ENCODE measurements around the gene HACL1.

HACL1 gene

DNA sequence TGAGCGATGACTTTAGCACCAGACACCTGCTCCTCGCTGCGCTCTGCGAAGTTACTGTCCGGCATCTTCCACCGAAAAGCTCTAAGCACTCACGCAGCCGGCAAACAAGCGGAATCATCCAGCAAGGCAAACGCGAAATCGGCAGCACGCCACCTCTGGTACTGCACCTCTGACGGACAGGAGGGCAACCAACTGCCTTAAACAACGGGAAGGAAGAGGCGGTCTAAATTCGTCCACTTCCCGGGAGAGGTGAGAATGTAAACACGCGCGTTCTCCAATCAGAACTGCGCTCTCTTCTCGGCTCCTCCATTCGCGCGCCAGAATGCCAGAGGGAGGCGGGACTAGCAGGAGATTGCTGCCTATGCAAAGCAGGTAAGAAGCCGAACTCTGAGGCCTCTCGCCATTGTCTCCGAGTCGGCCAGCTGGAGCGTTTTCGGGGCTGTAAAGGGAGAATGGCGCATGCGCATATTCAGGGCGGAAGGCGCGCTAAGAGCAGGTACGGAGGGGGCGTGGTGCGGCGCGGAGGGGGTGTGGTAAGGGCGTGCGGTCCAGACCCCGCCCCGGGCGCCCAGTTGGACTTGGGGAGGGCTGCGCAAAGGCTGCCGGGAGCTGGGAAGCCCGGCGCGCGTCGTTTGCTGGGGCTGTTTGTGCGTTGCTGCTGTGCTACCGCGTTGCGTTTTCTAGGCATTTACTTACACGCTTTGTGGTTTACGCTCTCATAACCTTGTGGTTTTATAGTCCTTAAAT, at the start of gene HACL1, which contains the start of gene BTD:
Gene HACL1, minus strand, starts transcription at position 171 of the 747 bp plus-strand sequence. Its CDS starts 106 bp downstream, at position 65.
Gene BTD, plus strand, starts transcription at position 347 of the 747 bp plus-strand sequence. CDS start 33,695 bp downstream, outside the sequence.
- no peak for DNase-seq

DNA sequence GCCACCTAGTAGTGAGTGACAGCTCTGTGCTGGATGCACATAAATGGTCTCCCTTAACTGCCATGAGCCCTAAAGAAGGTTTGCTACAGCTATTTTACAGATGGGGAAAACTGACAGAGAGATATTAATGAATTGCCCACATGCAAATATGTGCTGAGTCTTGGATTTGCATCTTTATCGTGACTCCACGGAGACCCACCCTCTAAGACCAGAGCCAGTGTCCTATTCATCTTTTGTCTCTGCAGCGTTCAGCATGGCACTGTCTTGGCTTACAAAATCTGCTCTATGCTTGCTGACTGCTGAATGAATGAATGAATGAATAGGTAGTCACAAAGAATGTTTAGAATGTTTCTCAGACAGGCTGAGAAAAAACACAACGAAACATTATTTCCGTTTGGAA, 48.5 kb upstream of the HACL1 start:
- DNase-seq = no peak

DNA sequence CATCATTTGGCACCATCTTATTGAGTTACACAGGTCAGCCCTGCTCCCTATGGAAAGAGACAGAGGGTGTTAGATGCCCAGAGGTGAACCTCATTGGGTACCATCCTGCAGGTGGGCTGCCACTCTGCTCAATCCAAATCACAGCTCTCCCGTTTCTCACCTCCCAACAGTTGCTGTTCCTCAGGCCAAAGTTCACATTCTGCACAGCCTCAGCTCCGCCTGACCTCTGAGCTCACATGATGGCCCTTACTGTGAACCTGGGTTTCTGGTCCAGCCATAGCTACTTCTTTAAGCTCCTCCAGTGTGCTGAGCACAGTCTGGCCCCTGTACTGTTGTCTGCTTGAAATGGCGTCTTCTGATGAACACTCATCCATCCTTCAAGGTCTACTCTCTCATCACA, 48.0 kb upstream of the HACL1 start:
- no peak for DNase-seq

DNA sequence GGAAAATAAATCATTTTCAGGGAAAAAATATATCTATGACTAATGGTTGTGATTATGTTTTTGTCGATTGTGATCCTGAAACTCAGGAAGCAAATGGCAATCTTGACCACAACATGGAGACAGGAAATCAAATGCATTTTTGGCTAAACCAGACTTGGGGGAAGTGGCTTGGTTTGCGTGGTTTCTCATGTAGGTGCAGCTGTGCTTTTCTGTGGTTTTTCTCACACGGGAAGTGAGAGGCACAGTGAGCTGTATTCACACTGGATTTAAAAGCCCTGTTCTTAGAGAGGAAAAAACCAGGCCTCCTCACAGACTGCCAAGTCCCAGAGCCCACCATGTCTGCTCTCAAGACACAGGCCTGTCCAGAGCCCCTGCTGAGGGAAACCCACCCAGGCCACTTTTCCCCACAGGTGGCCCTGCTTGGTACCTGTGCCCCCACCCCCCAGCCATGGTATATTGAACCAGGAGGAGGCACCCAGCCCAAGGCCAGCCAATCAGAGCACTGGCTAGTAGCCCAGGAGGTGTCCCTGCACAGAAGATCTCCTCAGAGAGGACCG, 46.3 kb upstream of the HACL1 start:
- DNase-seq = no peak

DNA sequence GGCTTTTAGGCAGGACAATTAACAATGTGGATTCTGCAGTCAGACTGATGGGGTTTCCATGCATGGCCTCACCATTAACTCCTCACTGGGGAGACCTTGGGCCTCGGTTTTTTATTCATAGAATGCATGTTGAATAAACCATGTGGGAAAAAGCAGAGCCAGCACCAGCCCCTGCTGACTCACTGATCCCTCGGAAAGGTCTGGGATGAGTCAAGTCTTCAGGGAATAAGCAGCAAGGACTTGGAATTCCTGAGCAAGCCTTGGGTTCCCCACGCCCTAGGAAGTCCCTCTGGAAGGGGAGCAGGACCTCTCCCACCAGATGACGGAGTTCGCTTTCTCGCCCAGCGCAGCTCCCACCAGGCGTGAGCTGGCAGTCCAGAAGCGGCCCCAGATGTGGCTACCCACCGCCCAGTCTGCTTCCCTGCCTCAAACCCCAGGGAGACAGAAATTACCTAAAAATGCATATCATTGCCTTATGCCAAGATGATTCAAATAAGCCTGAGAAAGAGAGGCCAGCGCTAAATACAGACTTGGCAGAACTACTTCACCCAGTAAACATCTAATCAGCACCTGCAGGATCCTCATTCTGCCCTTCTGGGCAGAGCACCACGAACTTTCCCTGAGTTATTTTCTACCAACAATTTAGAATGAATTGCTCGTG, 45.6 kb upstream of the HACL1 start:
- no peak for DNase-seq

DNA sequence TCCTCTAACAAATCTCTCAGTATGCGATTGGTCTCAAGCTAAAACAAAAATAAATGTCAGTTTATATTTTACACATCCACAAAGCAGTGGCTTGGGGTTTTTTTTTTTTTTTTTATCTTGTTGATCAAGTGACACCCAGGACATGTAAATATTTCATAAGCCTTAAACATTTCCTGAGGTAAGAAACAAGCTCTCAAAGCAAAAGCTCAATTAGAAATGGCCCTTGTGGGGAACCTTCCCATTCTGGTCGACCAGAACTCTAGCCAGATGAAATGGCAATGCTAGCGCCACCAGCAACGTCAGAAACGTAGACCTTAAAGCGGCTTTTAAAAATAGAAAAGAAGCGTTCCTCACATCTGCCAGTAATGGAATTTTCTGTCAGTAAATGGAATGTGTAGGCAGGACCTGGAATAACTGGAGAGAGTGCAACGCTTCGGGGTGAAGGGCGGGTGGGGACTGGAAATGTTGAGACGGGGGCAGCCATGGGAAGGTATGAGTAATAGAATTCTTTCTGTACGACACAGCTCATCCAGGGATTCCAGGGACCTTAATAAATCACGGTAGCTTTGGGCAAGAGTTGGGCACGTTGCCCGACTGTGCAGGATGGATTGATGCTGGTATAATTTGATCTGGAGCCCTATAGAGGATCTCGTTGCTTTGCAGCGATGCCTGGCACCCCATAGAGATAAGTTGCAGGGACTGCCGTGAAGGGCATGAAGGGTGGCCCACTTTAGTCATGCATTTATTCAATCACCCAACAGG, 44.6 kb upstream of the HACL1 start:
- DNase-seq = no peak

DNA sequence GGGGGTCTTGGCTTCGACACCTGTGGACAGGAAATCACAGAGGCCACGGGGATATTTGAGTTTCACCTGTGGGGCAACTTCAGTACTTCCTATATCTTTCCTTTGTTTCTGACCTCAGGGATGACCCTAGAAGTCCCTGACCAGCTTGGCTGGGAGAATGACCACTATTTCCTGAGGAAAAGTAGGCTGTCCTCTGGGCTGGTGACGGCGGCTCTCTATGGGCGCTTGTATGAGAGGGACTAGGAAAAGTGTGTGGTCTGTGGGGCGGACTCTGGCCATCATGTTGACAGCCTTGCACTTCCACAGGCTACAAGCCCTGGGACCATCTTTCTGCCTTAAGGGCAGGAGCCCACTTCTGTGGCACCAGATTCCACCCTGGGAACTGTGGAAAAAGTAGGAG, 43.9 kb upstream of the HACL1 start:
- DNase-seq = no peak

DNA sequence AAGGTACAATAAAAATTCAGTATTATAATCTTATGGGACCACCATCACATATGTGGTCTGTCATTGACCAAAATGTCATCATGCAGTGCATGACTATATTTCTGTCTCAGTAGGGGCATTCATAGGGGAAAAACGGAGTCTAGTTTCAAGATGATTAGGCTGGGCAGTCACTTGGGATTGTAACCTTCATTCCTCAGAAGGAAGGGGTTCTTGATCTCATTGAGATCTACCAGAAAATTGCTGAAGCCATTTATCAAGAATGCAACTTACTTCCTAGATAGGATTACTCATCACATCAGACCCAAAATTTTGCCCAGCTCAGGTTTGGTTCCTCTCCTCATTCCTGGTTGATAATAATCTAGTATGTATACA, 37.5 kb upstream of the HACL1 start:
- no peak for DNase-seq

DNA sequence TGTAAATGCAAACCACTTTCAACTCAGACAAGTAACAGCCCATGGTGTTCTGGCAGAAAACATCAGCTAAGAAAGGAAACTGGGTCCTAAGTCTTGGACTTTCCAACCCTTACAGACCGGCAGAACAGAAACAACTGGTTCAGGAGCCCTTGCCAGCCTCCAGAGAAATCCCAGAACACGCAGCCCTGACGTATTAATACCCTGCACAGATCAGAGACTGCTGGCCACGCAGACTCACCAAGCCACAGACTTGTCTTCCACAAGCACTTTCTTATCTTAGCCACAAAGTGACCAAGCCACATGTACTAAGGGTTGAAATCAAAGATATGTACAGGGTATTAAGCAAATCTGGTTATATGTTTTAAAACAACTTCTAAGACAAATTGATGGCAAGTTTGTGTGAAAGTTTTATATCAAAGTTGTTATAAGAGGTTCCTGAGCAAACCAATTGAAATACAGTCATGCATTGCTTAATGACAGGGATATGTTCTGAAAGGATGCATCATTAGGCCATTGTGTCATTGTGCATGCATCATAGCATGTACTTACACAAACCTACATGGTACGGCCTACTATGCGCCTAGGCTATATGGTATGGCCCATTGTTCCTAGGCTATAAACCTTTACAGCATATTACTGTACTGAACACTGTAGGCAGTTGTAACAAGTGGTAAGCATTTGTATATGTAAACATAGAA, 37.0 kb upstream of the HACL1 start:
- DNase-seq = no peak

DNA sequence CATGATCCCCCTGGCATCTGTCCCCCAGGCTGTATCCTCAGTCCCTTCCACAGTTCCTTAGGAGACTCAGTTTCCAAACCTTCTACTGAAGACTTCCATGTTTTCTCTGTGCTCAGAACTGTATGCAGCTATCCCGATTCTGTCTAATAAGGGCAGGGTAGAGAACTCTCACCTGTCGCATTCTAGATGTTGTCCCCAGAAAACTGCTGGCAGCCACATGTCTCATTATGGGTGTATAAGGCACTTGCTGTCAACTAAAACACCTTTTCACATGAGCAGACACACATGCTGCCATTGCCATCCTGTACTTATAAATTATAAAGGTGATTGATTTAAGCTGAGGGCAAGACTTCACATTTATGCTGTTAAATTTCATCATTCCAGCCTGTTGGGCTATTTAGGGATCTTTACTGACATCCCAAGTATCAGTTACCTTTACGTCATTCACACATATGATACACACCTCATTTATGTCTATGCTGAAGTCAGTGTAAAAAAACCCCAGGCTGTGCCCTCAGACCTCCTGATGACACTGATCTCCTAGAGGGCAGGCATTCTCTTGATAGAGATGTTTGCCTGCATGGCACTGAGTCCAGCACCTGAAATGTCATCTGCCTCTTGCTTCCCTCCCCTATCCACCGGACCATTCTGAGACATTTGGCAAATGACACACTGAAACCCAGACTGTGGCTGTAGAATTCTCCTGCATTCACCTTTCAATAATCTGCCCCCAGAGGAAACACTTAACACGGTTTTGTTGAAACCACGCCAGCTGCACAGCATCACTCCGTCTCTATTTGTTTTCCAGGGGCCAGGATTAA, 36.0 kb upstream of the HACL1 start:
- DNase-seq = no peak

DNA sequence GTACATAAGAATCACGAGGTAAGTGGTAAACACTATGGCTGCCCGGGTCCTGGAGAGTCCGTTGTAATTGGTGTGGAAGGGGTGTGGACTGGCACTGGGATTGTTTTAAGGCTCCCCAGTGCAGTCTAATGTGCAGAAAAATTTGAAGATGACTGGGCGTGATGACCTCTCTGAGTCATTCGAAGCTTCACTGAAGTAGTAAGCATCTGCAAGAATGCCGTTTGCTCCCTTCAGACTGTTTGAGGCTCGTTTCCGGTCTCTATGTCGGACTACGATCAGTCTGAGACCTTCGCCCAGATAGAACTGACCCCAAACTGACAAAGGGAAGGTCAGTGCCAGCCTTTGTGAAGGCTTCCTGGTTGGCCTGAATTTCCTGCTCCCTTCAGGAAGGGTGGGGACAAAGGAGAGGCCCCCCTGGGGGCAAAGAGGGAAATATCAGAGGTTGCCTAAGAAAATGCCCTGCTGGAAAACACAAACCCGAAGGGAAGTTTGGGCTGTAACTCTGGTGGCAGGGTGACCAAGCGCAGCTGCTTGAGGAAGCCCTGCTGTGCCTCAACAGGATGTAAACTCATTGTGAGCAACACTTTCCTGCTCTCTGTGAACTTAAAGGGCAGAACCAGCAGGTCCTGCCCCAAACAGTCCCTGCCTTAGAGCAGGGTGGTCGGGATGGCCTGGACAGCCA, 34.8 kb upstream of the HACL1 start:
- no peak for DNase-seq

DNA sequence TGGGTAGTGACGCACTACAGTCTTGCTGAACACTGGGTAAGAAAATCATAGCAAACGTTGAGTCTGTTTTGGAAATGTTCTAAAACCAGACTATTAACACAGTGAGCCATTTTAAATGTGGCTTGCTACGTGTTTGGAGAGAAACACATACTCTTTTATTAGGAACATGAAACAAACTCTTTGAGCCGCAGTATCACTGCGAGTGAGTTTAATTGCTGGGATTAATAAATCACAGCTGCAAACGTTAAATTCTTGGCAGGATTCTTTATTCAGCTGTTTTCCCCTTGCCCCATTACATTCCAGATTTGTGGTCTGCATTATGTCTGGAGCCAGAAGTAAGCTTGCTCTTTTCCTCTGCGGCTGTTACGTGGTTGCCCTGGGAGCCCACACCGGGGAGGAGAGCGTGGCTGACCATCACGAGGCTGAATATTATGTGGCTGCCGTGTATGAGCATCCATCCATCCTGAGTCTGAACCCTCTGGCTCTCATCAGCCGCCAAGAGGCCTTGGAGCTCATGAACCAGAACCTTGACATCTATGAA, 33.8 kb upstream of the HACL1 start:
- DNase-seq = no peak

DNA sequence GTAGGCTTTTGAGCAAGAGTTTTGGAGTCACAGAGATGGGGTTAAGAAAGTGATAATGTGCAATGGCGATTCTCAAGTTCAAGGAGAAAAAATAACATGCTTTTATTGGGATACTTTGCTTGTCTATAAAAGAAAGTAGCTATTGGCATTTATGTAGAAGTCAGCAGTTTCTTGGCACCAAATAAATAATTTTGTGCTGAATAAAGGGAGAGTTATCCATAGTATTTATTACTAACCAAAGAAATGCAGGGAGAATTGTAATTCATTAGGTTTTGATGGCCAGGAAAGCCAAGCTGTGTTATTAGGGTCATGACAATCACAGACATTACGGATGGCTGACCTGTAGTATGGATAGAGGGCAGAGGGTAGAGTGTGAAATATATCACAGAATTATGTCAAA, 33.3 kb upstream of the HACL1 start:
- no peak for DNase-seq

DNA sequence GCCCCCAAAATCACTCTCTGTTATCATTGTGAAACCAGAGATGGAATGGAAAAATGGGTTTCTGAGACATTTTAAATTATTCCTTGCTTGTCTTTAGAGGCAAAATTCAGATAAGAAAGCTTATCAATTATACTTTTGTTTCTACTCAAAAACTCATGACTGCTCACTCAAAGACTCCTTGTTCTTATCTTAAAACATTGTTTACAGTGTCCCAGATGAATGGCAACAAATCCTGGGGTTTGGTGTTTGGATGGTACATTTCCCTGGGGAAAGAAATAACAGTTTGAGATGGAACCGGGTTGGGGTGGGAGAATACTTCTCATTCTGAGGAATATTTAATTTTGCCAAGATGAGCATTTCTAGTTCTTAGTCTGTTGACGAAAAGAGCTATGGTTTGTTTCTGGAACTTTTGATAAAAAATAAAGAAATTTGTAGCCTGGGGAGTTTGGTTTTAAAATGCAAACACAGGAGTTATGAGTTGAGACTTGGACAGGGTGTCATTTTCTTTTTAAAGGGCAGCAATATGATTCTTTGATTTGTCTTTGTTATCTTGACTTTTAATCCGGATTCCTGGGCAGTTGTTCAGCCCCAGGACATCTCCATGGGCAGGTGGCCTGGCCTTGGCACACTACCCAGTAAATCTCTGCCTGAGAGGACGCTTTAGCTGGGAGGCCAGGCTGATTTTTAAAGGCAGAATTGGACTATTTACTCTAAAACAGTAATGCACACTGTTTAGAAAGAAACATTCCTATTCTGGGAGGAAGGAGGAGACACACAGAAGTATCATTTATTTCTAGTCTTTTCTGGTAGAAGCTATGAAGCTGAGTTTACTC, 32.6 kb upstream of the HACL1 start:
- DNase-seq = no peak

DNA sequence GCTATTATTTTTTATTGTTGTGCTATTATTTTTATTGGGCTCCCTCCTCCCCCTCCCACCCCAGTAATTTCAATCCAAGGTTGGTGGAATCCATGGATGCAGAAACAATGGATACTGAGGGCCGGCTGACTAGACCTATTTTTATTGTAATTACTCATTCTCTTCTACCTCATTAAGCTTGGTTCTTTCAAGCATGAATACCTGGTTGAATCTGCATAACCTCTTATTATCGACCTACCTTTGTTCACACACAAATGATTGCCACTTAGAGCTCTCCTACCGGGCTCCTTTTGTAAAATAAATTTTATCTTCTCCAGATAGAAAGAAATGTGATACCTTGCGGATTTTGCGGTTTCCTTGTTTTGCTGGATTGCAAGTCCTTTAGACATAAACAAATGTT, 31.8 kb upstream of the HACL1 start:
- no peak for DNase-seq

DNA sequence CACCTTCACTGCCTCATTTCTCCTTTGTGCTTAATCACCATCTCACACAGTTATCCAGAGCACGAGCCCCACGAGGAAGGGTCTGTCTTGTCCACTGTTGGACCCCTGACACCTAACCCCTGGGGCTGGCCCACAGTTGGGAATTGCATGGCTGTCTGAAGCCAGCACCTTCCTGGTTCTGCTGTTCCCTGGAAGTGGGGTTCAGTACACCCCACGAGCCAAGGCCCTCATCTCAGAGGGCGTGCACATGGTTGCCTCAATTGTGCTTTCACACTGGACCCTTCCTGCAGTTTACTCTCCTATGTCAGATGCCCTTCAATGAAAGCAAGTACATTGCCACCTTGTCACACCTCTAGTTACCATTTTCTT, 30.8 kb upstream of the HACL1 start:
- DNase-seq = no peak

DNA sequence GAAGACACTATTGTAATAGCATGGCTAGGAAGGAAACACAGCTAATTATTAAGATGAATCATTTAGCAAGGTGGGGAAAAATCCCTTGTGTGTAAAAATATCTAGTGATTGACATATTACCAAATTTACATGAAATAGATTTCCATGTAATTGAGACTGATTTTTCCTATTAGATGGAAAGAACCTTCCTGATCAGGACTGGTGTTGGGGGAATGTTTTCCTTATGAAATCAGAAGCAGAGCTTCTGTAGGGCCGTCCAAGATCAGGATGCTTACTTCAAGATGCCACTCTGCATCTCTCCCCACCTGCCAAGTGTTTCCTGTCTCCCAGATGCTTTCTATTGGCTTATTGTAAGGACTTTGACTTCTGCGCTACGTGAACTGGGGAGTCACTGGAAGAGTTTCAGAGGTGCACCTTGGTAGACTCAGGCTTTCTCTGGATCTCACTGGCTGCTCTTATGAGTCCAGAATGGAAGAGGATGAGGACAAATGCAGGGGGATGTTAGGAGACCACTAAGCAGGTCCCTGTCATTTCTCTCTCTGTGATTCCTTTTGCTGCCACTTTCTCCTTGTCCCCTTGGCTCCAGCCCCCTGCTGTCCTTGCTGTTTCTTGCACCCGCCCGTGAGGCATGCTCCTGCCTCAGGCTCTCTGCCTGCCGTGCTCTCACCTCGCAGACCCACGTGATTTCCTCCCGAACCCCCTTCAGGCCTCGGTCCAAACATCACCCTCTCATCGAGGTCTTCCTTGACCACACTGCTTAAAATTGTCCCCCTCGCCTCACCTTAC, 30.2 kb upstream of the HACL1 start:
- no peak for DNase-seq

DNA sequence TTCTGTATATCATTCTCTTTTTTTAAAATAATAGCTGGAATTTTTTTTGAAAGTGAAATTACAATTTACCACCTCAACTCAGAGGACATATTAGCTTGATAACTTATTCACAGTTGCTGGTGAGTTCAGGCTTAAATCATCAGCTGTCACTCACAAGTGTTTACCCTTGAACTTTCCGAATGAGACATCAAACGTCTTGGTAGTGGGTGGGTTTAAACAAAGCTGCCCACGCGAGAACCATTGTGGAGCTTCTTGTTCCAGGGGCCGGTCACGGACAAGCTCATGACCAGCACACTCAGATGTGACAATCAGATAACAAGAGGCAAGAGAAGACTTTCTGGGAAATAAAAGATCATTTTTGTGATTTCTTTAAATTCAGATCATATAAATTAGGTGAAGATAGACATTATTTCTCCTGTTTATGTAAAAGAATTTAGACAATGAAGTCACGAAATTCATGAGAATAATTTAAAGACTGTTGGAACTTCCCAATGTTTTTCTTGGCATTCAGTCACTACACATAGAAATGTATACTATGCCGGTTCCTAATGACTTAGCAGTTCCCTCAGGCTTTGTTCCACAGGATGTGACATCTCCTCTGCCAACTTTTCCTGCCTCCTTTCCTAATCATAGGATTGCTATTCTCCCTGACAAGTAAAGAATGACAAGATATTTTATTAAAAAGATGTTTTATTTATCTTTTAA, 29.4 kb upstream of the HACL1 start:
- DNase-seq = no peak
